ENCODE measurements around the gene AGRN. TPM values are rescaled to one million over a fixed set of nuclear protein-coding genes. Genes with fewer than 3 reads are reported as not detected.
"Not testable (repeated sequence)": the region's sequence is repeated elsewhere in the genome, so short reads cannot be mapped to it uniquely, and the experiment has no call there.

Gene AGRN
- 0.05 TPM for polyA plus RNA-seq

GRCh38 chr1:1020000-1020404, at the start of gene AGRN:
TSS of gene AGRN (plus strand) at chr1:1020120. CDS start at chr1:1020173, 53 bp downstream.
- no peaks in the 10 kb centered on the region for H3K9me3 Mint-ChIP-seq
- peak within 1 kb of the TSS in 2 of 3 donors; percentile 35 to 59 for H3K27ac Mint-ChIP-seq
- H3K4me1 Mint-ChIP-seq, result peaks cover 0 to 5% (median 2%) of the 10 kb centered on the region in 3 donors

DNA sequence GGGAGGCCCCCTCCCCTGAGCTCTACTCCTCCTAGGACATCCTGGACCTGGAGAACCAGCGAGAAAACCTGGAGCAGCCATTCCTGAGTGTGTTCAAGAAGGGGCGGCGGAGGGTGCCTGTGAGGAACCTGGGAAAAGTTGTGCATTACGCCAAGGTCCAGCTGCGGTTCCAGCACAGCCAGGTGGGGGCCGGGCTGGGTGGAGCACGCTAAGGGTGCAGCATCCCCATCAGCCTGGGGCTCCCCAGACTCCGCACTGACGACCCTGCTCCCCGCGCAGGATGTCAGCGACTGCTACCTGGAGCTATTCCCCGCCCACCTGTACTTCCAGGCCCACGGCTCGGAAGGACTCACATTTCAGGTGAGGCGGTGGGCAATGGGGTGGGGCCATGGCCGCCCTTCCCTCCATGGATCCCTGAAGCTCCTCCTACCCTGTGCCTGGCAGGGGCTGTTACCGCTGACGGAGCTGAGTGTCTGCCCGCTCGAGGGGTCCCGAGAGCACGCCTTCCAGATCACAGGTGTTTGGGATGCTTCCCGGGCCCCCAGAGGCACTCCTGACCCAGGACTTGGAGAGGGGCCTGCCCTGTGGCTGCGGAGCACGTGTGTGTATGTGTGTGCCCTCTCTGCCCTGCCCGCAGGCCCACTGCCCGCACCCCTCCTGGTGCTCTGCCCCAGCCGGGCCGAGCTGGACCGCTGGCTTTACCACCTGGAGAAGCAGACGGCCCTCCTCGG, 49.5 kb upstream of the AGRN start:
- H3K27me3 Mint-ChIP-seq, result peaks cover 10% of the 10 kb centered on the region
- H3K4me3 Mint-ChIP-seq, result no peak overlapping the region
- H3K9me3 Mint-ChIP-seq, result no peaks in the 10 kb centered on the region
- H3K4me1 Mint-ChIP-seq, result peaks cover 0 to 1% (median 0%) of the 10 kb centered on the region in 3 donors
- no peaks in the 10 kb centered on the region for H3K36me3 Mint-ChIP-seq
- H3K27ac Mint-ChIP-seq, result no peak overlapping the region

More at GRCh38 chr1:1020000-1020404, at the start of gene AGRN:
- Mint-ChIP-seq H3K27me3 (peaks cover 5% of the 10 kb centered on the region), H3K4me3 (peak within 1 kb of the TSS; percentile 43 to 80 (median 73)), H3K36me3 (no peaks in the 10 kb centered on the region)

GRCh38 chr1:970973-971730, 48.8 kb upstream of the AGRN start:
- Mint-ChIP-seq H3K4me1 (peaks cover 0 to 4% (median 1%) of the 10 kb centered on the region in 3 donors), H3K27me3 (peaks cover 15% of the 10 kb centered on the region), H3K36me3 (no peaks in the 10 kb centered on the region), H3K9me3 (no peaks in the 10 kb centered on the region), H3K4me3 (no peak overlapping the region), H3K27ac (no peak overlapping the region)

DNA sequence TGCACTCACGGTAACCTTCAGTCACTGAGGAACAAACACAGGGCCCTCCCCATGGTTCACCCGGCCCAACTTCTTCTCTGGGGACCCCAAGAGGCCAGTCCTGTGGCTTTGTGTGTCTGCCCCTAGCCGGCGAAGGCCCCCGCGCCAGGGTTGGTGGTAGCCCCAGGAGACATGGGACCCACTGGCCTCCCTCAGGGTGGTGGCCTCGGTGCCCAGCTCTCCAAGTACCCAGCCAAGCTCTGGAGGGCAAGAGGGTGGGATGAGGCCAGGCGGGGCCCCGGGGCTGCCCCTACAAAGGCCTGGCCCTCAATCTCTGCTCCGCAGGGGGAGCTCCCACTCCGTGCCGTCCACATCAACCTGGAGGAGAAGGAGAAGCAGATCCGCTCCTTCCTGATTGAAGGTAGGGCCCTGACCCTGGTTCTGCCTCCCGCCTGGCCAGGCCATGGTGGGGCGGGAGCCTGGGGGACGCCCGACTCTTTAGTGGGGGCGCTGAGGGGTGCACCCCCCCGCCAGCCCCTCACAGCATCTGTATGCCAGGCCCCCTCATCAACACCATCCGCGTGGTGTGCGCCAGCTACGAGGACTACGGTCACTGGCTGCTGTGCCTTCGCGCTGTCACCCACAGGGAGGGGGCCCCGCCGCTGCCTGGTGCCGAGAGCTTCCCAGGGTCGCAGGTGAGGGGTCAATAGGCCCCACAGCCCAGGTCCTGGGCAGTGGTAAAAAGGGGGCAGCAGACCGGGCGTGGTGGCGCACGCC, 48.0 kb upstream of the AGRN start:
- H3K27me3 Mint-ChIP-seq, result peaks cover 15% of the 10 kb centered on the region
- H3K4me1 Mint-ChIP-seq, result peaks cover 0 to 4% (median 1%) of the 10 kb centered on the region in 3 donors
- no peaks in the 10 kb centered on the region for H3K36me3 Mint-ChIP-seq
- H3K27ac Mint-ChIP-seq, result no peak overlapping the region
- no peak overlapping the region for H3K4me3 Mint-ChIP-seq
- H3K9me3 Mint-ChIP-seq, result no peaks in the 10 kb centered on the region

- no peak overlapping the region for H3K27ac Mint-ChIP-seq
These were observed 47.0 kb upstream of the AGRN start for GRCh38 chr1:972726-973458.

GRCh38 chr1:973459-974292, 46.2 kb upstream of the AGRN start:
- no peak overlapping the region for H3K27ac Mint-ChIP-seq
- H3K27me3 Mint-ChIP-seq, result peaks cover 13% of the 10 kb centered on the region
- H3K4me3 Mint-ChIP-seq, result no peak overlapping the region
- no peaks in the 10 kb centered on the region for H3K9me3 Mint-ChIP-seq
- peaks cover 0 to 4% (median 1%) of the 10 kb centered on the region in 3 donors for H3K4me1 Mint-ChIP-seq
- H3K36me3 Mint-ChIP-seq, result no peaks in the 10 kb centered on the region

More at GRCh38 chr1:972726-973458, 47.0 kb upstream of the AGRN start:
- Mint-ChIP-seq H3K4me3 (no peak overlapping the region), H3K36me3 (no peaks in the 10 kb centered on the region), H3K27me3 (peaks cover 15% of the 10 kb centered on the region), H3K4me1 (peaks cover 0 to 4% (median 1%) of the 10 kb centered on the region in 3 donors), H3K9me3 (no peaks in the 10 kb centered on the region)

DNA sequence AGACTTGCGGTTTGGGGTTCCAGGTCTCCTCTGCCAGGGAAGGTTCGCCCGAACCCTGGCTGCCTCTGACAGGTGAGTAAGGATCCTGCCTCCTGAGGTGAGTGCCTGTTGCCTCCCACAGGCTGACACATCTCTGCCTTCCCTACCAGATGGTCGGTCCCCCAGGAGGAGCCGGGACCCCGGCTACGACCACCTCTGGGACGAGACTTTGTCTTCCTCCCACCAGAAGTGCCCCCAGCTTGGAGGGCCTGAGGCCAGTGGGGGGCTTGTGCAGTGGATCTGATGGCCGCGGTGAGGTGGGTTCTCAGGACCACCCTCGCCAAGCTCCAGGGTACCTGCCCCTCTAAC, 45.7 kb upstream of the AGRN start:
- peak overlapping the region in 1 of 4 donors; percentile 27 for H3K4me3 Mint-ChIP-seq
- peaks cover 13% of the 10 kb centered on the region for H3K27me3 Mint-ChIP-seq

GRCh38 chr1:974687-975328, 45.1 kb upstream of the AGRN start:
- Mint-ChIP-seq H3K9me3 (no peaks in the 10 kb centered on the region), H3K27ac (no peak overlapping the region), H3K4me3 (peak overlapping the region in 1 of 4 donors; percentile 27), H3K4me1 (peaks cover 0 to 4% (median 1%) of the 10 kb centered on the region in 3 donors), H3K36me3 (no peaks in the 10 kb centered on the region), H3K27me3 (peaks cover 13% of the 10 kb centered on the region)

More for the DNA sequence above, 45.7 kb upstream of the AGRN start:
- H3K36me3 Mint-ChIP-seq, result no peaks in the 10 kb centered on the region
- no peak overlapping the region for H3K27ac Mint-ChIP-seq
- no peaks in the 10 kb centered on the region for H3K9me3 Mint-ChIP-seq
- peaks cover 0 to 4% (median 1%) of the 10 kb centered on the region in 3 donors for H3K4me1 Mint-ChIP-seq

DNA sequence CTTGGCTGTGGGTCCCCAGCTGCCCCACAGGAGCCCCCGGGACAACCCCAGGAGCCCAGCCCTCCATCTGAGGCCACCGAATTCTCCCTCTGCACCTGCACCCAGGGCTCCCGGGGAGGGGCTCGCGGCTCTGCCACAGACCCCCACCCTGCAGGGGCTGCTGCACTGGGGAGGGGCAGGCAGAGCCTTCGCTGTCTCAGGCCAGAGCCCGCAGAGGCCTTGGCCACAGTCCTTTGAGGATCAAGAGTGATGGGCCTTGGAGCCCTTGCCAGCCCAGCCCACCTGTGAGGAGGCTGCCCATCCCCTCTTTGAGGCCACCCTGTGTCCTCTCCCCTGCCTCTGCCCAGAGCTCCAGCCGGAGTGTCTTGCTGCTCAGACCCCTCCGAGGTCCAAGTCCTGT, 44.6 kb upstream of the AGRN start:
- no peaks in the 10 kb centered on the region for H3K9me3 Mint-ChIP-seq
- no peak overlapping the region for H3K27ac Mint-ChIP-seq
- H3K4me1 Mint-ChIP-seq, result peaks cover 0 to 4% (median 1%) of the 10 kb centered on the region in 3 donors
- H3K36me3 Mint-ChIP-seq, result no peaks in the 10 kb centered on the region
- H3K4me3 Mint-ChIP-seq, result peak overlapping the region in 1 of 4 donors; percentile 20
- H3K27me3 Mint-ChIP-seq, result peaks cover 13% of the 10 kb centered on the region

- Mint-ChIP-seq H3K4me1 (peaks cover 0 to 4% (median 1%) of the 10 kb centered on the region in 3 donors), H3K27ac (no peak overlapping the region), H3K4me3 (peak overlapping the region in 3 of 4 donors; percentile 20 to 47 (median 22)), H3K9me3 (no peaks in the 10 kb centered on the region), H3K36me3 (no peaks in the 10 kb centered on the region), H3K27me3 (peaks cover 13% of the 10 kb centered on the region)
These were observed 43.8 kb upstream of the AGRN start for GRCh38 chr1:975896-976683.

DNA sequence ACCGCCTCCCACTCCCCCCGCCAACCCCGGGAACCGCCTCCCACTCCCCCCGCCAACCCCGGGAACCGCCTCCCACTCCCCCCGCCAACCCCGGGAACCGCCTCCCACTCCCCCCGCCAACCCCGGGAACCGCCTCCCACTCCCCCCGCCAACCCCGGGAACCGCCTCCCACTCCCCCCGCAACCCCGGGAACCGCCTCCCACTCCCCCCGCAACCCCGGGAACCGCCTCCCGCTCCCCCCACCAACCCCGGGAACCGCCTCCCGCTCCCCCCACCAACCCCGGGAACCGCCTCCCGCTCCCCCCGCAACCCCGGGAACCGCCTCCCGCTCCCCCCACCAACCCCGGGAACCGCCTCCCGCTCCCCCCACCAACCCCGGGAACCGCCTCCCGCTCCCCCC, 43.1 kb upstream of the AGRN start:
- not testable (repeated sequence) for H3K4me1 Mint-ChIP-seq, H3K9me3 Mint-ChIP-seq, H3K27ac Mint-ChIP-seq, H3K36me3 Mint-ChIP-seq, H3K4me3 Mint-ChIP-seq
- peaks cover 11% of the 10 kb centered on the region for H3K27me3 Mint-ChIP-seq

DNA sequence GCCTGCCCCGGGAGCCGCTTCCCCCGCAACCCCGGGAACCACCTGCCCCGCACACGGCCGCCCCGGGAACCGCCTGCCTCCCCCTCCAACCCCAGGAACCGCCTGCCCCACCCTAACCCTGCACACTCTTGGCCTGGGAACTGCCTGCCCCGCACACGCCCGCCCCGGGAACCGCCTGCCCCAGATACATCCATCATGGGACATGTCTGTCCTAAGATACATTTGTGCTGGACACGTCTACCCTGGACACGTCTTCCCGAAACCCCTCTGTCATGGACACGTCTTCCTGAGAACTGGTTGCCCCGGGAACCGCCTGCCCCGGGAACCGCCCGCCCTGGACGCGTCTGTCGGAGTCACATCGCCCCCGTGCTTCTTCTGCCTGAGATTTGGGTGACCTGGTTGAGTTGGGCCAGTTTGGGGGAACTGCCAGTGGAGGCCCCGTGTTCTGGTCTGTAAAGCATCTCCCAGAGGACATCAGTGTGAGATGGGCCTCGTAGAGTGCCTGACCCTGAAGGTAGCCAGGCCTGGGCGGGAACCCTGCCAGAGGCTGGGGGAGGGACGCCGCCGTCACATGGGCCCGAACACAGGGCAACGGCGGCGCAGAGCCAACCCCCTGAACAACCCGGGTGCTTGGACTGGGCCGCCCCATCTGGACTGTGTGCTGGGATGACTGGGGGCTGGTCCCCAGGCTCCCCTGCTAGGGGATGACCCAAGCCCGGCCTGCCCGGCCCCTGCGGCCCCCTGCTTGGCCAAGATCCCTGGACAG, 41.7 kb upstream of the AGRN start:
- Mint-ChIP-seq H3K9me3 (no peaks in the 10 kb centered on the region), H3K4me3 (peak overlapping the region in 1 of 4 donors; percentile 33), H3K4me1 (peaks cover 0 to 4% (median 1%) of the 10 kb centered on the region in 3 donors), H3K36me3 (no peaks in the 10 kb centered on the region), H3K27me3 (peaks cover 17% of the 10 kb centered on the region), H3K27ac (no peak overlapping the region)

All from IgD-negative memory B cell (primary cell).